IPS DF 19.7 (cell line): Measurements from ENCODE around the gene NCK2.
A peak's percentile ranks its signal among the peaks of the same experiment; 100 is the strongest.
"Not testable (repeated sequence)": the region's sequence is repeated elsewhere in the genome, so short reads cannot be mapped to it uniquely, and the experiment has no call there.

ENCODE experiments used
- DNase-seq: peaks from one replicate; pipeline ENCODE4 v3.0.0-alpha.2; 2013; ENCODE audit warnings: low read depth, low spot score

NCK2 gene

DNA sequence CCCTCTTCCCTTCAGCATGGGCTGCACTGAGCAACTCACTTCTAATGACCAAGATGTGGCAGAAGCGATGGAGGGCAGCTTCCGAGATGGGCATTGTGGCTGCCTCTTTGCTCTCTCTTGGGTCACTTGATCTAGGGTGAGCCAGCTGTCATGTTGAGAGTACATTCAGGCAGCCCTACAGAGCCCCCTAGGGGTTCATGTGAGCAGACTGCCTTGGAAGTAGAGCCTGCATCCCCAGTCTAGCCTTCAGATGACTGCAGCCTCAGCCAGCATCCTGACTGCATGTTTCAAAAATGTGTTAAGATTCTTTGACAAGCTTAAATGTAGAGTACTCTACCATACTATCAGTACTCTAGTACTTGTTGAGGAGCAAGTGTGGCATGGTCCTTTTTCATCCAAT, 143.9 kb downstream of the NCK2 start:
- DNase-seq: peak; percentile 33

DNA sequence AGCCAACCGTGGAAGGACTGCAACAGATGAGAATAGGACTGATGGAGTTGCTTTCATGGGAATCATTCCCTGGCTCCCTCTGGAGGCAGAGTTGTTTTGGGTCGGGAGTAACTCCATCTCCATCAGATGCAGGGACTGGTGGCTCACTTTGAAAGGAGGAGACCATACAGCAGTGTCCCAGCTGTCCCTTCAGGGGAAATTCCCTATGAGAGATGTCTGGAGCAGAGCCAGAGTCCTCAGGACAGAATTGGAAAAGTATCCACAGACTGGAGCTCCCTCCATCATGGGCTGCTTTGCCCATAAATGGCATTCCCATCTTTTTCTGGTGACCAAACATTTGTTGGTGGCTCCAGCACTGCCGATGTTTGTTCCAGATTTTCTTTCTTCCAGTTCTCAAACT, 144.3 kb downstream of the NCK2 start:
- no peak for DNase-seq

DNA sequence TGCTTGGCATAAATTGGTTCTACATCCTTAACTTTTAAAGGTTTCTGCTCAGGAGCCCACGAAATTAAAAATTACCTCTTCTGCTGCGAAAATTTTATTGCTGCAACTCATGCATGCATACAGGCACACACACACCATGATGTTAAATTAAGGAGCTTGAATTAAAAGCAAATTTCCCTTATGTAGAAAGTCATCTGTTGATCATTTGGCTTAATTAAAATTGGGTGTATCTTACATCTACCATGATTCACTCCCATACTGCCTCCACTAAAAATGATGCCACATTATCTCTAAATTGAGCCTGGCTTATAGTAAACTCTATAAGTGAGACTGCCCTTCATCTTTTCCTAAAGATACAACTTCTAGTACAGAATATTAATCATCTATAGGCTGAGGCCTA, 145.4 kb downstream of the NCK2 start:
- no peak for DNase-seq

DNA sequence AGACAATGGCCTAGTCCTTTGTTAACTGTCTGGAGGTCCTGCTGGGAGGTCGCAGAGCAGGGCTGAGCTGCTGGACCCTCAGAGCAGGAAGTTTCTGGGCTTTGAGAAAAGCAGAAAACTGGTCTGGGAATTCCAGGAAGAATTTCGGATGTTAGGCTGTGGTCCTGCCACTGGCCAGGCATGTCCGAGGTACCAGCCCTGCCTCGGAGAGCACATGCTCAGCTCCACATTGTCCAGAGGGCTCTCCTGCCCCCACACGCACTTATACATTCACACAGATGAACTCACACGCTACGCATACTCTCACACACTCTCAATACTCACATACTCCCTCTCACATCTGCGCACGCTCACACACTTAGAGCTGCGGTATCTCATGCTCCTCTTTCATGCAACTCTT, 146.1 kb downstream of the NCK2 start:
- no peak for DNase-seq

DNA sequence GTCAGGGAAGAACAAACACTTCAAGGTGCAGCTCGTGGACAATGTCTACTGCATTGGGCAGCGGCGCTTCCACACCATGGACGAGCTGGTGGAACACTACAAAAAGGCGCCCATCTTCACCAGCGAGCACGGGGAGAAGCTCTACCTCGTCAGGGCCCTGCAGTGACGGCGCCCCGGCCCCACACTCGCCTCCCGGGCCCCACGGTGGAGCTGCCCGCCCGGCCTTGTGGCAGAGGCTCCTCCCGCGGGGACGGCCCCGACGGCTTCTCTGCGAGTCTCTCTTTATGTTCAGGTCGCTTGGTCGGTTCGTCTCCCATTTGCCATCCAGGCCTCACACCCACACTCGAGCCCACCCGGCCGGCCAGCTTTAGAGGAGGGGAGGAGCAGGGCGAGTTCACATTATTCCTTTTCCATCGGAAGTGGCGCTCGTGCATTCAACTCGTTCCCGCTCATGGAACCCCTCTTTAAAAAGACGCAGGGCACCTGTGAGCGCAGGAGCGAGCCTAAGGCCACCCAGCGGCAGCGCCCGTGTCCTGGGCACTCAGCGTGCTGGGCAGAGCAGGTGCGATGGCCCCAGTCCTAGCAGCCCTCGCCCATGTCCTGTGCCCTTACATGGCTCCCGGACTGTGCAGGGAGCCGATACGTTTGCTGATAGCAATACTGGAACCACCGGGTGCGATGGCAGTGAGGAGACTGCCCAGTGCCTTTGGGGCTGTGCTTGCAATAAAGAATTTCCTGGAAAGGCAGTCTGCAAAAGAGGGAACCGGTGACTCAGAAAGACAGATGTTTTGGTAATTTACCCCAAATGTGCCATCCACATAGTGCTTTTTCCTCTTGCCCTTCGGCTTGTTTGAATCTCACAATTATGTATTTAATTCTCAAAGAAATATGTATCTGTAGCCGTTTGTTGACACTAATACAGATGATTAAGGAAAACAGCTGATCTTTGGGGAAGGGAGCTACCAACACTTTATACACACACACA, 148.6 kb downstream of the NCK2 start:
- DNase-seq: no peak

DNA sequence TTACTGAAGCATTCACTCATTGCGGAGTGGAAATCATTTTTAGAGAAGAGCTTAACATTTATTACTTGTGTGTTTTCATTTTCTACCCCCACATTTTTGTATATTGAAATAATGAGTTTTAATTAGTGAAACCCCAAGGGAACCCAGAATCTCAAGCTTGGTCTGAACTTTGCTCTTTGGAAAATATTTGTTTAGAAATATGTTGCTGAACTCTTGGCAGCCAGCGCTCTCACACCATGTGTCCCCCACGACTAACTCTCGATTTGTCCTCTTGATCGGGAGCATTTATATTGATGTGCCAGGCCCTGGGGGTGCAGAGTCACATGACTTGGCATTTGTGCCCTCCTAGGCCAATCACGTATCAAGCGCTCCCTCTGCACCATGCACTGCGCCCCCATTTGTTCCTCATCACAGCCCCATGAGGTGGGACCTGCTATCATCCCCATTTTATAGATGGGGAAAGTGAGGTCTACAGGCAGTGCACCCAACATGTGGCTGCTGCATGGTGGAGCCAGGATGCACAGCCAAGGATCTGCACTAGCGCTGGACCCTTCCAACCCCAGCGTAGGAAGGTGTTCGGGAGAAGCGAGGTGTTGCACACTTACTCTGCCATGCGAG, 149.7 kb downstream of the NCK2 start:
- no peak for DNase-seq

DNA sequence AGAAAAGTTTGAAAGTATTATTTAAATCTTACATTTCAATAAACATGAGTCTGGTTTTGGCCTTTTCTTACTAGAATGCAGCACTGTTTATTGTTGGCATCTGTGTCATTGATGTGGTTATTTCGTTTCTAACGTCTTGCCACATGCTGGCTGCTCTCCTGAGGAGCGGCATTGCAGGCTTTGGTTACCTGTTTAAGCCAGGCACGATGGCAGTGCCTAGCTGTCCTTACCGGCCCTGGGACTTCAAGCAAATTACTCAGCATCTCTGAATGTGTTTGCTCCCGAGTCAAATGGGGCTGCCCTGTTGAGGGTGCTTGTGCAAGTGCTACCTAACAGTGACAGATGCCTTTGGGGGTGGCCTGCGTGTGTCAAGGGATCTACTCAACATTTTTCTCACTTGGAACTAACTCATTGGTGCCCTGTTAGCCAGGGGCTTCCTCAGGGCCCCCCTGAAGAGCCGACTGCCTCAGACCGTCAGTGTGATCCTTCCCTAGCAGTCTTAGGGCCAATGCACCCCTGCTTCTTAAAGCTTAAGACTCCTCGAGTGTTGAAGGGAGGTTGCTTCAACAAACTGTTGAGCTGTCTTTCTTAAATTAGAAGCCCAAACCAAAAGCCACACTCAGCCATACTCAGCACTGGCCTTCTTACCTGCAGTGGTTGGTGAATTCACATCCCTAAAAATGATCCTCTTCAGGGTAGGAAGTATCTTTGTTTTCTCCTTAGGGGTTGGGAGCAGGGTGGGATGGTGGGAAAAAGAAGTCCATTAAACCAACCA, 151.5 kb downstream of the NCK2 start:
- DNase-seq: no peak

DNA sequence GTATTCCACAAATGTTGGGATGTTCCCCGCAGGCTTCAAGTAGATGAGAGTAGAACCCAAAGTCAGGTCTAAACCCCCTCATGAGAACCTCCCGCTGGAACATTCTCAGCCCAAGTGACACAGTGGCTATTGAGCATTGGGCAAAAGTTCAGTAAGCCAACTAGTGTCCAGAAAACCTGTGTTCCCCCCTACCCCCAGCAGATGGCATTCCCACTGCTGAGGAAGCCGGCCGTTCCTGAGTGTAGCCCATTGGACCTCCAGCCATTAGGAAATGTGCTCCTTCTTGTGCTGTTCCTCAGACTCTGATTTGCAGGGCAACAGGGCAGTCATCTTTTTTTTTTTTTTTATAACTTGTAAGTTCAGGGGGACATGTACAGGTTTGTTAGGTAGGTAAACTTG, 152.1 kb downstream of the NCK2 start:
- DNase-seq: no peak

DNA sequence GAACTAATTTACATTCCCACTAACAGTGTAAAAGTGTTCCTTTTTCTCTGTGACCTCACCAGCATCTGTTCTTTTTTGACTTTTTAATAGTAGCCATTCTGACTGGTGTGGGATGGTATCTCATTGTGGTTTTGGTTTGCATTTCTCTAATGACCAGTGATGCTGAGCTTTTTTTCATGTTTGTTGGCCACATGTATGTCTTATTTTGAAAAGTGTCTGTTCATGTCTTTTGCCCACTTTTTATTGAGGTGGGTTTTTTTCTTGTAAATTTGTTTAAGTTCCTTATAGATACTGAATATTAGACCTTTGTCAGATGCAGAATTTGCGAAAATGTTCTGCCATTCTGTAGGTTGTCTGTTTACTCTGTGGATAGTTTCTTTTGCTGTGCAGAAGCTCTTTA, 153.0 kb downstream of the NCK2 start:
- DNase-seq: not testable (repeated sequence)

DNA sequence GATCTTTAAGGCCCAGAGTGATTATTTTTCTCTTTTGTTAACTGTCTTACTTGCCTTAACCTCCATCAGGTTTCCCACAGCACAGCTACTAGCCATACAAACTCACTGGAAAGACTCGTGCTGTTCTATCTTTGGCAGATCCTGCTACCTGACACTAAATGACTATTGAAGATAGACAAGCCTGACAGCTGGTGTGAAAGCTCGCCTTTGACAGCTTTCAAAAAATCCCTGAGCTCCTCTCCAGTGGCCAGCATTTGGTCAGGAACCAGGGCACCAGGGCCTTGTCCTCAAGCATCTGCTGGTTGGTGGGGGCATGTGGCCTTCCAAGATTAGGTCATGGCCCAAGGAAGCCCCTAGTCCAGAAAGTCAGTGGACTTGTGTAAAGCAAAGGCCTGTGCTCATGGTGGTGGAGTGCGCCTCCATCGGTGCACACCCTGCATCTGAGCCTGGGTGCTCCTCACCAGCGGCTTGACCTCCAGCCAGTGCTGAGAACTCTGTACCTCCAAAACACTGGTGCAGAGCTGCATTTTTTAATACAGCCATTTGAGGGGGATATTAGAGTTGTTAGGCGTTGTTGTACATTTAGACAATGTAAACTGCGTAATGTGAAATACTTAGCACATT, 158.5 kb downstream of the NCK2 start:
- no peak for DNase-seq

DNA sequence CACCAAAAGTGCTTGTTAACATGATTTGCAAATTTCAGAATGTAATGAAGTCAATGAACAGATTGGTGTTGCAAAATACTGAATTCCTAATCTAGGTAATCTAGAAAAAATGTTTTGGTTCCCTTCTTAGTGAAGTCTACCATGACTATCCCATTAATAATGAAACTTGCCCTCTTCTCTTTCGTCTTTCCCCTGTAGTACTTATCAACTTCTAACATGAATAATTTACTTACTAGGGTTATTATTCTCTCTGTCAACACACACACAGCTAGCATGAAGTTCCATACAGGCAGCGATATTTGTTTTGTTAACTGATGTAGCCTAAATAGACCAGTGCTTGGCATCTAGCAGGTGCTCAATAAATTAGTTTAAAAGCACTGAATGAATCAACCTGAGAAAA, 160.2 kb downstream of the NCK2 start:
- no peak for DNase-seq

DNA sequence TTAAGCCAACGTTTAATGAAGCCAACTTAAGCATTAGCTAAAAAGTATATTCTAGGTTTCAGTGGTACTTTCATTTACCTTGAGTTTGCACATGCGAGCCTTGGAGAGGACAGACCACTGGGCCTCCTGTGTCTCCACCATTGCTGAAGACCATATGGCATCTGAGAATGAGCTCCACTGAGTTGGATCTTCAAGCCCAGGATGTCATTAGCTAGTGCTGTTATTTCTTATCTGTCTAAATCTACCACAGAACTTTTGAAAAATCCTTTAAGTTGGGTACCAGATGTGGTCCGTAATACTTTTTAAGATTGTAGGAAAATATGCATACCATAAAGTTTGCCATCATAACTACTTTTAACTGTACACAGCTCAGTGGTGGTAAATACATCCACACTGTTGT, 161.8 kb downstream of the NCK2 start:
- DNase-seq: no peak

DNA sequence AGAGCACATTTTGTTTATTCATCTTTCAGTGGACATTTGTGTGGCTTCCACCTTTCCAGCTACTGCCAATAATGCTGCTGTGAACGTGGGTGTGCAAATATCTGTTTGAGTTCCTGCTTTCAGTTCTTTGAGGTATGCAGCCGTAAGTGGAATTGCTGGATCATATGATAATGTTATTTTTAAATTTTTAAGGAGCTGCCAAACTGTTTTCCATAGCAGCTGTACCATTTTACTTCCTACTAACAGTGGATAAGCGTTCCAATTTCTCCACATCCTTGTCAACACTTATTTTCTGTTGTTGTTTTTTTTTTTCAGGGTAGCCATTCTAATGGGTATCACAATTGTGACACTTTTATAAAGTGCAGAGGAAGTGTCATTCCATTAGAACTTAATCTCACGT, 162.5 kb downstream of the NCK2 start:
- DNase-seq: no peak

DNA sequence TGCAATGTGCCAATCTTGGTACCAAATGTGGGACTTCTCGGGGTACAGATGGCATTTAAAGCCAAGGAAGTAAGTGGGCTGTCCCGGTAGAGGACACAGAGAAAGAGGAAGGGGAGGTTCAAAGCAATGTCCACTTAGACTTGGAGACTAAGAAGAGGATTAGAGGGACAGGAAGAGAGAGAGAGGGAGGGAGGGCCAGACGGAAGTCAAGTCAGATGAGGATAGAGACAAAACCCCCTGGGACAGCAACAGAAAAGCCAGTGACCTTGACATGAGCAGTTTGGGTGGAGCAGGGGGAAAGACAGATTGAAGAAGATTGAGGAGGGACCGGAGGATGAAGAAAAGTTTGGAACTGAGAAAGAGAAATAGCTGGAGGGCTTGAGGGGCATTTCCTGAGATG, 164.5 kb downstream of the NCK2 start:
- no peak for DNase-seq

DNA sequence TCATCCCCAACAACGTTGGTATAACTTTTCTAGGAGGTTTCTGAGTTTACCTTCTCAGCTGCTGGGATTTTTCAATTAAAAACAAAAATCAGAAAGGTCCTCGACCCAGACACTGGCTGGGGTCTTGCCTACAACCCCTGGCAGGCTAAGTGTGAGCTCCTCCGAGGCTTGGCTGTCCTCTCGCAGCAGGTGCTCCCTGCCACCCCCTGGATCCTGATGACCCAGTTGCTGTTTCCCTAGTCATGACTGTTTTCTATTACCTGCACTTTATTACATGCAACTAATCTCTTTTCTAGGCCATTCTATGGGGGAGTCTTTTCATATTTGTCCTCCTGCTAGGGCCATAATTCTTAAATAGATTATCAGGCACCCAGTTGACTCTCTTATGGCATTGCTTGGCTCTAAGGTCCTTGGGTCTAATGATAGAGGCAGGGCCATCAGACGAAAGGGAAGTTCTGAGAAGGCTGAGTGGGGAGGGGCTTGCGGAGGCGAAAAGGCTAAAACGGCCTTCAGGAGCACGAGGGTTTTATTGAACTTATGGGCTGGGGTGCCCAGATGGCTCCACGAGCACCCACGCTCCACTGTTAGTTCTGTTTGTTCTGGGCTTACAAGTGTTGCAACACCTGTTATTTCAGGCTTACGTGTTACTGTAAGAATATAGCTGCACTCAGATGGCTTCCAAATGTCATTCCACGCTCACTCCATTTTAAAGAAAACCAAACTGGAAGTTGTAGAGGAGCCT, 166.0 kb downstream of the NCK2 start:
- no peak for DNase-seq

DNA sequence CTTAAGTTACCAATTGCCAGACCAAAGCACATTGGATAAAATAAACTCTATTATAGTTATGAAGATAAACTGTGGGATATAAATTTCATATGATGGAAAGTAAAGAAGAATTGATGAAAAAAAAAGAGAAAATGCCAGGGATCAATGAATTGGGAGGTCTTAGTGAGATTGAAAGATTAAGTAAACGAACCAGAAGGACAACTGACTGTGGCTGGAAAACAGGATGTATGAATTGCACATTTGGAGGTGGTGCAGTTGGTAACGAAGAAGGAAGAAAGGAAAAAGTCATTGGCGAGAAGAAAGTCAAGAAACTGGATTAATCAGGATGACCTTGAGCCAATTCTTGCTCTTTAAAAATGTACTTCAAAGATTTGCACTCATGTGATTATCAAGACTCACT, 166.7 kb downstream of the NCK2 start:
- DNase-seq: no peak

DNA sequence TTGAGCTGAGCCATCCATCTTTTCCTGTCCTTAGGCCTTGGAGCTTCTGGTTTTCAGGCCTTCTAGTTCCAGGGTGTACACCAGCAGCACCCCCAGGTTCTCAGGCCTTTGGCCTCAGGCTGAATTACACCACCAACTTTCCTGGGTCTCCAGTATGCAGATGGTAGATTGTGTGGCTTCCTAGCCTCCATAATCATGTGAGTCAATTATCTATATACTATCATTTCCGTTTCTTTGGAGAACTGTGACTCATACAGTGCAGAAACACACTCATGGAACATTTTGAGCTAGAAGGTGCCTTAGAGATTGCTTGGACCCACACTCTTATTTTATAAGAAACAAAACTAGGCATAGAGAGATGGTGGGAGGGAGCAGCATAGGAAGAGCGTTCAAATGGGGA, 167.4 kb downstream of the NCK2 start:
- no peak for DNase-seq

DNA sequence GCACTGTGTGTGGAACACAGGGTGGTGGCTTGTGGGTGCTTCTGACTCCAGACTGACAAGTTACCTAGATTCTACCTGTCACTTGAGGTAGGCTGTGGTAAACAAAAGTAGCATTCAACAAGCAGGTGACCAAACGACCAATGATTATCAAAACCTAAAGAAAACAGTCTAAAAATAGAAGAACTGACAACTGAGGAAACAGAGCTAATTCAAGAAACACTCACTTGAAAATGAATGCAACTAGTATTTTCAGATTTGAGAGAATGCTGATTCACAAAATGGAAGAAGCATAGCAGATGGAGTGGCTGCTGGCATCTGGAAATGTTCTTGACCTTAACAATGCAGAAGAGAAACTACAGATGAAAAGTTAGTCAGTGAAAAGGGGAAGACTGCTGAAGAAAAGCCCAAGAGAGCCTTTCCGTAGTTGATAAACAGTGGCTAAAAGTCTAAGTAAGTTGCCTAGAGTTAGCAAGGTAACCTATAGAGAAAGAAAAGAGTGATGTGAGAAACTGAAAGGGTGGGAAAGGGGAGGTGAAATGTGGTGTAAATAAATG, 170.4 kb downstream of the NCK2 start:
- no peak for DNase-seq

DNA sequence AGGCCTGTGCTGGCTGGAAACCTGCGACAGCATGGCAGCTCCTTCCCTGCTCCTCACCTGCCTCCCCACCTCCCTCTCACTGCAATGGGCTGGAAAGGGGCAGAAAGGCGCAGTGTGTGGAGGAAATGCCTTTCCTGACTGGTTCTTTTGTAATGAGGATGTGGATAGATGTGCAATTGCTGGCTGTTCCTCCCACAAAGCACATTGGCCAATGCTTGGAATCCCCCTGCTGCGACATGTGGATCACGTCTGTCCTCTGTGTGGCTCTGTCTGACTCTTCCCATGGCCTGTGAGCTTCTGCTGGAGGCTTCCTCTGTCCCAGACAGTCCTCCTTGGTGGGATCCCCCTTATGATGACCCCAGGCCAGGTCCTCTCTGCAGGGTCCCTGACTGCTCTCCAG, 172.5 kb downstream of the NCK2 start:
- no peak for DNase-seq

DNA sequence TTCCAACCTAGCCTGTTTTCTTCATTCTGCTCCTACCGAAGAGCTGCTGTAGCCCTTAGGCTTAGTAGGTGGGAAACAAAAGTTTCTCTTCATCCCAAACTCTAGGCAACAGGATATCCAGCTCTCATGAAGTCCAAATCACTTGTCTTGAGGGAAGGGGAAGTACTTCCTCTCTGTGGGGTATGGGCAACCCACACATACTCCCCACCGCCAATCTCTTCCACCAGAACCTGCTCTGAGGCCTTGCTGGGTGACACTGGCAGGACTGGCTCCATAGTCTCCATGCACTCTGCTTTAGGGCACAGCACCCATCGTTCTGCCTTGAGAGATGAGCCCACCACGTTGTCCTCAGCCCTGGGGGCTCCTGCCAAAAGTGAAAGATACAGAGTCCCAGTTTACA, 173.0 kb downstream of the NCK2 start:
- no peak for DNase-seq
